SU-DHL-6 (cell line): ENCODE measurements around the gene RBBP5.

Source experiments
- CTCF ChIP-seq: fragments of 200-600 bp; sonication (generic); IDR thresholded peaks from one replicate; pipeline ENCODE4 v1.5.1; 2017; ENCODE audit warnings: antibody characterized with exemption, mild to moderate bottlenecking, low read length, moderate library complexity; ENCODE audit not compliant: insufficient read depth, poor library complexity, severe bottlenecking
- EZH2phosphoT487 ChIP-seq: fragments of 200-600 bp; sonication (generic), shearing (Covaris generic); conservative IDR thresholded peaks from 2 replicates; pipeline ENCODE4 v1.6.1; 2018; ENCODE audit warnings: mild to moderate bottlenecking, antibody characterized with exemption, low read length, moderate library complexity, mixed read lengths

GRCh38 chr1:205158048-205158616, 36.4 kb upstream of the RBBP5 start:
- TF ChIP-seq CTCF, result no peak
- no peak for TF ChIP-seq EZH2phosphoT487
